HG02870 (cell line): ENCODE measurements around the gene CREM.
"Not testable (repeated sequence)": the region's sequence is repeated elsewhere in the genome, so short reads cannot be mapped to it uniquely, and the experiment has no call there.

ENCODE experiments used
- ATAC-seq: cut with Tn5 transposase; IDR thresholded peaks from one replicate; pipeline ENCODE4 v1.9.1; 2021; ENCODE audit warnings: mild to moderate bottlenecking, moderate library complexity; ENCODE audit not compliant: unreplicated experiment

The CREM gene

DNA sequence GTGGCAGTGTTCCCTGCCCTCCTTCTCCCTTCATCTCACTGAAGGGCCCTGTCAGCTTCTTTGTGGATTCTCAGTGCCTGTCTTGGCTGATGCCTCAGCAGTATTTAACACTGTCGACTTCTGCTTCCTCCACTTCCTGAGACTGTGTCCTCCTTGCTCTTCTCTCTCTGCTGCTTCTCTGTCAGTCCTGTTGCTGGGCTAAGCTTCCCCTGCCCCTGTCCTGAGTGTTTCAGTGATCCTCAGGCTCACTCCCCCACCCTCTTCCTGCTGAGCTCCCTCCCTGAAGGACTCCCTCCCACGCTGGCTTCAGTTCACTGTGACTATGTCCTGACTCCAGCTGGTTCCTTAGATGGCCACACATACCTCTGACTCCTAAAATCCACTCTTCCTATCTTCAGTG is 64.9 kb downstream of the CREM start:
- ATAC-seq, result no peak

DNA sequence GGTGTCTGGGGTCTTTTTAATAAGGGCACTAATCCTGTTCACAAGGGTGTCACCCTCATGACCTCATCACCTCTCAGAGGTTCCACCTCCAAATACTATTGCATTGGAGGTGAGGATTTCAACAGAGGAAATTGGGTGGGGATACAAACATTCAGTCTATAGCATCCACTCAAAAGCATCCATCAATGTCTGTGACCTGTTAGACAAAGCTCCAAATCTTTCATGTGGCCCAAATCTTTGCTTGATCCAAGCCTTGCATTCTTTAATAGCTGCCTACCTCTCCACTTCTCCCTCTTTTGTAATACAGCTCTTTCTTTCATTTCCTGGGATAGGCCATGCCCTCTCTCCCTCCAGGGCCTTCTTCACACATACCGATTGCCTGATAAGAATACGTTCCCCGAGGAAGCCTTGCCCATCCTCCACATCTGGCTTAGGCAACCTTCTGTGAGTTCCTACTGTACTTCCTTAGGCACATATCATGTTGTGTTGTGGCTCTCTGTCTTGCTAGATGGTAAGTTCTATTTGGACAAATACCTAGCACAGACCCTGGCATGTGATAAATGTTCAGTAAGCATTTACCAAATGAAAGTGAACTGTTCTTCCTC is 66.1 kb downstream of the CREM start:
- ATAC-seq, result no peak

GRCh38 chr10:35194471-35194870 is 67.8 kb downstream of the CREM start:
- no peak for ATAC-seq

DNA sequence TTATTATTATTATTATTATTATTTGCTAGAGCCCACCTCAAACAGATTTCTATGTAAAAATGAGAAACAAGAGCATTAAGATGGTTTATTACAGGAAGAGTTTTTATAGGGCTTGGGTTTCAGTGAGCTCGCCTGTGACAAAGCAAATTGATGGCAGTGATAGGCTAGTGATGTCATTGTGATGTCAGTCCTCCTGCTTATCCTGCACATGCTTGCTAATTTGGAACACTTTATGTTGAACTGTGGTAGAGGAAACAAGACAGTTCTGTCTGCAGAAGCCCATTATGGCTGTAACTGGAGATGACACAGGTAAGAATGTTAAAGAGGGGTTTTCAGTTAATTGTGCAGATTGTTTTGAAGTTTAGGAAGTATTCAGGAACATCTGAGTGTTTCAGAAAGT is 68.3 kb downstream of the CREM start:
- no peak for ATAC-seq

DNA sequence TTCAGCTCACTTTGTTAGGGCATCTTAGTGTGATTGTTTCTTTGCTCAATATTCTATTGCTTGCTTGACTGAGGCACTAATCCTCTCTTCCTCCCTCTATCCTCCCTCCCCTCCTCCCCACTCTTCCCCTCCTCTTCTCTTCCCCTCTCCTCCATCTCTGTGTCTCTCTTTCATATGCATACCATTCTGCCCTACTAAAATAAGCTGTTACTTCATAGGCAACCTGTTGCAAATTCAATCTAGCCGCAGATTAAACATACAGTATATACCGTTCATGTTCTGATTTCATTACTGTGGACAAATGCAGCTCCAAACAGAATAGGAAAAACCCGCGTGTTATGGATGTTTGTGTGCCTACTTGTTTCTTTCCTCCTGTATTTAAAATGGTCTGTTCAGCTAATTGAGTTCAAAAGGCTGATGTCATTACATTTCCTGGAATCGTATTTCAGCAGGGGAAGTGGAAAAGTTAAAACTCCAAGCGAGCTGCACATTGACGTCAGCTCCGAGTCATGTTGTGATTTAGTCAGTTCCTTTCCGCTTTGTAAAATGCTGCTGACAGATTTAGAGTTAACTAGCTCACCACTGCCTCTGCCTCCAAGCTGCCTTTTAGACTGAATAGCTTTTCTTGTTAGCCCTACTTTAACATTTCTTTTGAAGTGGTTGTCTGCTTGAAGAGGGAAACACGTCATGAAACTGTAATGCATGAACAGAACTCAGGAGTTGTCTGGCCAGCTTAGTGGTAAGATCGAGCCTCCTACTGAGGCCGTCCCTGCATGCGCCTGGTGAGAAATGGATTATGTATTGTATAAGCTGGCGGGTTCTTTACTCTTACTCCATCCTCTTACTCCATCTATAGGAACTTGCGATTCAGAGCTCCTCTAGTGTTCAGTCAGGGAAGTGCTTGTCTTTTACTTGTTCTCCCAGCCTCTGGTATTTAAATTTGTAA is 69.0 kb downstream of the CREM start:
- peak; percentile 93 for ATAC-seq

DNA sequence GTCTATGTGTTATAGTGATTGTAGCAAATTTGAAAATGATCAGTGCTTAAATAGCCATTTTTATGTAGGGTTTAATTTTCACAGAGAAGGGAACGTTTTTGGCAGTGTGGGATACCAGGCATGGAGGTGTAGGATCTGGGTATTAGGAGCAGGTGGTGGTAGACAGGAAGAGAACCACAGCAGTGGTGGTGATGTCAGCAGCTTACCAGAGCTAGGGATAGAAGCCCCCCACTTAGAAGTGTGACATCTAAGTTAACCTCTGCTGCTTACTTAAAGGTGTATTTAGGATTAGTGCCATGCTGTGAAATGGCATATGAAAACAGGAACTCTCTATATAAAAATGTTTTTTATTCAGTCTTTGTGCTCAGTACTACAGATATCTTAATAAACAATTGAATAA is 73.8 kb downstream of the CREM start:
- no peak for ATAC-seq

DNA sequence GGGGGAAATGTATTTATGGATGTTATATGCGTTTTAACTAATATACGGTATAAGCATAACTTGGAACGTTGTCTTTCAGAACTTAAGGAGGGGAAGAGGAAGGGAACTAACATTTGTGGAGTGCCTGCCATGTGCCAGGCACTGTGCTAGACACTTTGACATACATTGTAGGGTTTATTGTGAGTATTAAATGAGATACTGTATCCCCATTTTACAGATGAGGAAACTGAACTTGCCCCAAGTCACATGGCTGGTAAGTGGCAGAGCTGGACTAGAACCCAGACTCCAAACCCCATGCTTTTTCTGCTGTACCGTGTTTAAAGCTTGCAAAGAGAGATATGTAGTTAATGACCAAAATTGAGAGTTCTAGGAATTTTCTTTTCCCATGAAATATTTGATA is 74.6 kb downstream of the CREM start:
- no peak for ATAC-seq

GRCh38 chr10:35202050-35202449 is 75.4 kb downstream of the CREM start:
- ATAC-seq, result no peak

GRCh38 chr10:35203745-35204144 is 77.1 kb downstream of the CREM start:
- ATAC-seq, result no peak

- ATAC-seq, result no peak
Measured at GRCh38 chr10:35204650-35205319, 78.1 kb downstream of the CREM start.

GRCh38 chr10:35206274-35206673 is 79.6 kb downstream of the CREM start:
- no peak for ATAC-seq

GRCh38 chr10:35208536-35208935 is 81.9 kb downstream of the CREM start:
- peak; percentile 76 for ATAC-seq

GRCh38 chr10:35208949-35209613 is 82.4 kb downstream of the CREM start:
- ATAC-seq, result peak; percentile 21

DNA sequence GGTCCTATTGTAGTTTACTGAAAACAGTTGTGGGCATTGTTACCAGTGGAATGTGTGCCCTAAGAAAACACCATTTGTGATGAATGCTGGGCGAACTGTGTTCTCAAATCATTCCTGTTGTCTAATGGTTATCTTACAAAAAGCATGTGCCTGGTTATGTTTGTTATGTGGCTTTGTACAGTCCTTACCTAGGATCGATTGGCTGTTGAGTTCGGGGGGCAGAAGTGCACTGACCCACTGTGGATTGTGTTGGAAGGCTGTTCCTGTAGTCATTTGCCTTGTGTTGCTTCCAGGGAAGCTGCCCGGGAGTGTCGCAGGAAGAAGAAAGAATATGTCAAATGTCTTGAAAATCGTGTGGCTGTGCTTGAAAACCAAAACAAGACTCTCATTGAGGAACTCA is 84.3 kb downstream of the CREM start:
- ATAC-seq, result no peak

GRCh38 chr10:35211390-35211789 is 84.7 kb downstream of the CREM start:
- no peak for ATAC-seq

DNA sequence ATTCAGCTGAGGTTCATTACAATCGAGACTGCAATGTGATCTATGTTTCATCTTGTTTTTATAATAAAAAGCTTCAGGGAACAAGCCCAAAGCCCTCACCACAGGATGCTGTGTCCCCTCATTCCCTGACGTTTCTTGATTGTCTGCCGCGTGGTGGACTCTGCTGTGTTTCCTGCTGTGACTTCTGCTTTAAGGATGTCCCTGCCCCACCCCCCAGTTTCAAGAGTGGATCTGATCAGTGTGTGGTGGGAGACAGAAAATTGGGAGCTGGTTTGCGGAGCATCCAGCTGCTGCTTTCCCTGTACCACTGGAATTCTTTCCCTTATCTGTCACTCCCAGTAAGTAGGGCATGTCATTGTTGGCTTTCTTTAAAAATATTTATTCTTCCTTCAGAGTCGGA is 86.2 kb downstream of the CREM start:
- ATAC-seq, result no peak

DNA sequence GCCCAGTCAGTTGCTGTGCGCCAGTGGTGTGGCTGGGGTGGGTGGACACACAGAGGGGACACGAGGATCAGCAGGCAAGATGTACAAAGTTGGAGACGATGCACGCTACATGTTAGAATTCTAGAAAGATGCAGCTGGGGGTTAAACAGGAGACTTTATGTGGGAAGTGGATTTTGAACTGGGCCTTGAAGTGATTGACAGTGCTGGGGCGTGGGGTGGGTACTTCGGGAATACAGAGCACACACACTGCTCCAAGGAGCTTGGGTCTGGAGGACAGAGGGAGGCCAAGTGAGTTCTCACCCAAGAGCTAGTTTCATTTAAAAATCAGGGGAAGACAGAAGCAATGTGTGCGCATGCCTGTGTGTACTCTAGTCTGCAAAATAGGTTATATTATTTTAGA is 87.1 kb downstream of the CREM start:
- ATAC-seq, result no peak

GRCh38 chr10:35214607-35215020 is 88.0 kb downstream of the CREM start:
- ATAC-seq, result no peak

- no peak for ATAC-seq
Measured at GRCh38 chr10:35215107-35215506, 88.5 kb downstream of the CREM start.

DNA sequence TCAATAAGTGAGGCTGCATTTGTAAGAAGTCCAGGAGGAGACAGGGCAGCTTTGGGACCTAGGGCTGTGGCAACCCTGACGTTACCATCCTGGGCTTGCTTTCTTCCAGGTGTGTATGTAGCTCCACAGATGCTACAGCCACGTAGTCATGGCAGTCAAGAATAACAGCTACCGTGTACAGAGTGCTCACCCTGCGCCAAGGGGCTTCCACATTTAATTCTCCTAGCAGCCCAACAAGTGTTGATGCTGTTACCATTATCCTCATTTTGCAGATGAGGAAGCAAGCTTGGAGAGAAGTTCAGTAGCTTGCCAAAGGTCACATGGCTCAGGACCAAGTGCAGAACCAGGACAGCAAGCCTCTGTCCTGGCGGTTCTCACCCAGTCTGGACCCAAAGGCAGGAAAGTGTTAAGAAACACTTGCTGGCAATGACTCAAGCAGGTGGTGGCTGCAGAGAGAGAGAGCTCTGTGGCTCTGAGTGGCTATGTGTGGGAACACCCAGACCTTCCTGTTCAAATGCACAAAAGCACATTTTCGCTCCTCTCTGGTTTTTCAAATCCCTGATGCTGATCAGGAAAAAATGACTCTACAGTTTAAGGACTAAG is 89.8 kb downstream of the CREM start:
- ATAC-seq, result no peak

- not testable (repeated sequence) for ATAC-seq
Measured at GRCh38 chr10:35216956-35217355, 90.3 kb downstream of the CREM start.
